OCI-LY7 (cell line): ENCODE data around the gene SMAD4. TPM values are rescaled to one million over a fixed set of nuclear protein-coding genes. Genes with fewer than 3 reads are reported as not detected.

Experiments
- BruUV-seq: library from RNA; stranded (reverse); fragments of 400-500 nt; replicated peaks from 2 replicates; lab custom pipeline; 2021; lab: Mats Ljungman, UMichigan
- CTCF ChIA-PET: fragments of 300-600 bp; sonication (Branson Sonifier 250); formaldehyde crosslinking; loops from one replicate; lab custom pipeline; 2022; ENCODE audit warnings: antibody characterized with exemption; ENCODE audit not compliant: unreplicated experiment; lab: Charles Lee
- POLR2A ChIA-PET: fragments of 300-600 bp; sonication (Branson Sonifier 250); formaldehyde crosslinking; loops from one replicate; lab custom pipeline; 2022; ENCODE audit warnings: antibody characterized with exemption; lab: Charles Lee
- DNase-seq: peaks from one replicate; pipeline ENCODE4 v3.0.0-alpha.2; 2015; ENCODE audit warnings: low spot score
- H2AFZ ChIP-seq: fragments of 200-600 bp; sonication (generic), shearing (Covaris generic); 2 replicates; pipeline ENCODE4 v1.6.1; 2014; ENCODE audit warnings: mild to moderate bottlenecking, antibody characterized with exemption, low read length, moderate library complexity
- H3K27ac ChIP-seq: fragments of 200-600 bp; sonication (generic); 2 replicates; pipeline ENCODE4 v1.5.1; 2014; ENCODE audit warnings: mixed run types, low read depth, mild to moderate bottlenecking, moderate library complexity, low read length, inconsistent platforms; ENCODE audit not compliant: poor library complexity, severe bottlenecking
- H3K36me3 ChIP-seq: fragments of 200-600 bp; sonication (generic); 2 replicates; pipeline ENCODE4 v1.6.1; 2014; ENCODE audit warnings: mild to moderate bottlenecking, antibody characterized with exemption, low read length, moderate library complexity, mixed read lengths; ENCODE audit not compliant: insufficient read depth
- H3K4me1 ChIP-seq: fragments of 200-600 bp; sonication (generic); 2 replicates; pipeline ENCODE4 v1.5.1; 2014; ENCODE audit warnings: mild to moderate bottlenecking, low read length; ENCODE audit not compliant: insufficient read depth, poor library complexity, severe bottlenecking
- H3K4me2 ChIP-seq: fragments of 200-600 bp; sonication (generic); 2 replicates; pipeline ENCODE4 v1.6.1; 2014; ENCODE audit warnings: mild to moderate bottlenecking, low read length
- H3K4me3 ChIP-seq: fragments of 200-600 bp; sonication (generic); 2 replicates; pipeline ENCODE4 v1.5.1; 2014; ENCODE audit warnings: mild to moderate bottlenecking, low read depth, low read length; ENCODE audit not compliant: poor library complexity, severe bottlenecking
- H3K79me2 ChIP-seq: fragments of 200-600 bp; sonication (generic); 2 replicates; pipeline ENCODE4 v1.6.1; 2016; ENCODE audit warnings: low read depth, mild to moderate bottlenecking, low read length, moderate library complexity, mixed read lengths; ENCODE audit not compliant: insufficient read depth
- H3K9me2 ChIP-seq: fragments of 200-600 bp; sonication (generic); 2 replicates; pipeline ENCODE4 v1.6.1; 2016; ENCODE audit warnings: mild to moderate bottlenecking, low read length, mixed read lengths; ENCODE audit not compliant: insufficient read depth
- H3K9me3 ChIP-seq: fragments of 200-600 bp; sonication (generic); 2 replicates; pipeline ENCODE4 v1.6.1; 2014; ENCODE audit warnings: mild to moderate bottlenecking, mixed run types, low read length, mixed read lengths
- H4K20me1 ChIP-seq: fragments of 200-600 bp; sonication (generic); 2 replicates; pipeline ENCODE4 v1.6.1; 2014; ENCODE audit warnings: mild to moderate bottlenecking, antibody characterized with exemption, low read length, moderate library complexity, mixed read lengths; ENCODE audit not compliant: insufficient read depth
- EZH2phosphoT487 ChIP-seq: fragments of 200-600 bp; sonication (generic); IDR thresholded peaks from 2 replicates; pipeline ENCODE4 v1.6.1; 2018; ENCODE audit warnings: low read depth, borderline replicate concordance, mild to moderate bottlenecking, mixed run types, antibody characterized with exemption, low read length, moderate library complexity, mixed read lengths
- intact Hi-C: fragments of 100-400 bp; cut with micrococcal nuclease; formaldehyde crosslinking; loops from one replicate; pipeline ENCODE4 v1.10.0; 2022; ENCODE audit not compliant: unreplicated experiment
- total RNA-seq, 2 experiments: library from RNA; depleted of rRNA in 1 of 2; stranded (reverse); fragments of >200 nt in 1 of 2; shearing (Covaris generic) in 1 of 2; gene quantifications; 2 replicates each; pipeline ENCODE4 v1.2.3, GENCODE V29; 2014 to 2022
- TF ChIP-seq, protein P1 (sequence below): fragments of 200-600 bp; sonication (generic); conservative IDR thresholded peaks from 2 replicates; pipeline ENCODE4 v1.5.1; 2014; ENCODE audit warnings: mild to moderate bottlenecking, antibody characterized with exemption, low read length, moderate library complexity, mixed read lengths

SMAD4 gene
- total RNA-seq, 2 experiments from 2014 or later = 44.7 to 47.6 TPM

DNA sequence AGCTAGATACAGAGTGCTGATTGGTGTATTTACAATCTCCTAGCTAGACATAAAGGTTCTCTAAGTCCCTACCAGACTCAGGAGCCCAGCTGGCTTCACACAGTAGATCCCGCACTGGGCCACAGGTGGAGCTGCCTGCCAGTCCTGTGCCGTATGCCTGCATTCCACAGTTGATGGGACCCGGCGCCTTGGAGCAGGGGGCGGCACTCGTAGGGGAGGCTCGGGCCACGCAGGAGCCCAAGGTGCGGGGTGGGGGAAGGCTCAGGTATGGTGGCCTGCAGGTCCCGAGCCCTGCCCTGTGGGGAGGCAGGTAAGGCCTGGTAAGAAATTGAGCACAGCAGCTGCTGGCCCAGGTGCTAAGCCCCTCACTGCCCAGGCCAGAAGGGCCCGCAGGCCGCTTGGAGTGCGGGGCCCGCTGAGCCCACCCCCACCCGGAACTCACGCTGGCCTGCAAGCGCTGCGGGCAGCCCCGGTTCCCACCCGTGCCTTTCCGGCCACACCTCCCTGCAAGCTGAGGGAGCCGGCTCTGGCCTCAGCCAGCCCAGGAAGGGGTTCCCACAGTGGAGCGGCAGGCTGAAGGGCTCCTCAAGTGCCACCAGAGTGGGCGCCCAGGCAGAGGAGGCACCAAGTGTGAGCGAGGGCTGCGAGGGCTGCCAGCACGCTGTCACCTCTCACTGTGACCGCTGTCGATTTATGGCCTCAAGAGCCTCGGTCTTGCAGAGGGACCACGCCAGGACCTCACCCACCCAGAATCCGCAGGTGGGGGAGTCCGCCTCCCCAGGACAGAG lies 91.0 kb downstream of the SMAD4 start:
- no peak for DNase-seq
- no peaks in the 10 kb centered on the region for H3K79me2 ChIP-seq
- no peak overlapping the region for H3K4me3 ChIP-seq
- ChIA-PET POLR2A (no interaction called here), CTCF (no interaction called here)
- no peaks in the 10 kb centered on the region for H3K4me1 ChIP-seq
- no peak overlapping the region for H2AFZ ChIP-seq
- TF ChIP-seq, protein P1, sequence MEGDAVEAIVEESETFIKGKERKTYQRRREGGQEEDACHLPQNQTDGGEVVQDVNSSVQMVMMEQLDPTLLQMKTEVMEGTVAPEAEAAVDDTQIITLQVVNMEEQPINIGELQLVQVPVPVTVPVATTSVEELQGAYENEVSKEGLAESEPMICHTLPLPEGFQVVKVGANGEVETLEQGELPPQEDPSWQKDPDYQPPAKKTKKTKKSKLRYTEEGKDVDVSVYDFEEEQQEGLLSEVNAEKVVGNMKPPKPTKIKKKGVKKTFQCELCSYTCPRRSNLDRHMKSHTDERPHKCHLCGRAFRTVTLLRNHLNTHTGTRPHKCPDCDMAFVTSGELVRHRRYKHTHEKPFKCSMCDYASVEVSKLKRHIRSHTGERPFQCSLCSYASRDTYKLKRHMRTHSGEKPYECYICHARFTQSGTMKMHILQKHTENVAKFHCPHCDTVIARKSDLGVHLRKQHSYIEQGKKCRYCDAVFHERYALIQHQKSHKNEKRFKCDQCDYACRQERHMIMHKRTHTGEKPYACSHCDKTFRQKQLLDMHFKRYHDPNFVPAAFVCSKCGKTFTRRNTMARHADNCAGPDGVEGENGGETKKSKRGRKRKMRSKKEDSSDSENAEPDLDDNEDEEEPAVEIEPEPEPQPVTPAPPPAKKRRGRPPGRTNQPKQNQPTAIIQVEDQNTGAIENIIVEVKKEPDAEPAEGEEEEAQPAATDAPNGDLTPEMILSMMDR = no peak
- TF ChIP-seq EZH2phosphoT487 = no peak
- no TSS peak for BruUV-seq
- H3K36me3 ChIP-seq = no peaks in the 10 kb centered on the region
- intact Hi-C loops = no loop called here
- no peaks in the 10 kb centered on the region for H4K20me1 ChIP-seq
- no peaks in the 10 kb centered on the region for H3K9me3 ChIP-seq
- H3K4me2 ChIP-seq = no peak overlapping the region
- no peaks in the 10 kb centered on the region for H3K9me2 ChIP-seq
- H3K27ac ChIP-seq = no peak overlapping the region

DNA sequence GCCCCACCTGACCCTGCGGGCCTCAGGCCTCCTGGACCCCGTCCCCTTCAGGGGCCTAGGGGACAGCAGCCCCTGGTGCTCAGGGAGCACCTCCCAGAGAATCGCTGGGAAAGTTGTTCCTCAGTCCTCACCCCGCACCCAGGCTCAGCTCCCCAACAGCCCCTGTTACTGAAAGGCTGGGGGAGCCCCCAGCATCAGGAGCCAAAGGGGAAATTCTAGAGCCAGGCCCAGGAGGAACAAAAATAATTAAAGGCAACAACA lies 91.5 kb downstream of the SMAD4 start:
- no peak for DNase-seq

More for the DNA sequence above, 91.5 kb downstream of the SMAD4 start:
- TF ChIP-seq EZH2phosphoT487 = no peak
- TF ChIP-seq, protein P1 = no peak
- H3K4me1 ChIP-seq = no peaks in the 10 kb centered on the region
- intact Hi-C loops = no loop called here
- ChIA-PET POLR2A (no interaction called here), CTCF (no interaction called here)
- H3K36me3 ChIP-seq = no peaks in the 10 kb centered on the region
- H3K79me2 ChIP-seq = no peaks in the 10 kb centered on the region
- no peak overlapping the region for H3K4me3 ChIP-seq
- H4K20me1 ChIP-seq = no peaks in the 10 kb centered on the region
- H3K4me2 ChIP-seq = no peak overlapping the region
- H3K27ac ChIP-seq = no peak overlapping the region
- no peaks in the 10 kb centered on the region for H3K9me3 ChIP-seq
- H2AFZ ChIP-seq = no peak overlapping the region
- no peaks in the 10 kb centered on the region for H3K9me2 ChIP-seq
- BruUV-seq = no TSS peak
